DND-41 (cell line): ENCODE results near the gene CHD9.

Source experiments
- EZH2 ChIP-seq: IDR thresholded peaks from 3 replicates; pipeline ENCODE4 v1.6.1; 2012; ENCODE audit warnings: borderline replicate concordance, low read depth, mild to moderate bottlenecking, moderate library complexity, low read length, inconsistent platforms; ENCODE audit not compliant: severe bottlenecking
- TF ChIP-seq, protein P1 (sequence below): IDR thresholded peaks from 2 replicates; pipeline ENCODE4 v1.5.1; 2012; ENCODE audit warnings: borderline replicate concordance, low read length, moderate library complexity, mild to moderate bottlenecking; ENCODE audit not compliant: poor library complexity, severe bottlenecking; ENCODE audit errors: extremely low read depth

DNA sequence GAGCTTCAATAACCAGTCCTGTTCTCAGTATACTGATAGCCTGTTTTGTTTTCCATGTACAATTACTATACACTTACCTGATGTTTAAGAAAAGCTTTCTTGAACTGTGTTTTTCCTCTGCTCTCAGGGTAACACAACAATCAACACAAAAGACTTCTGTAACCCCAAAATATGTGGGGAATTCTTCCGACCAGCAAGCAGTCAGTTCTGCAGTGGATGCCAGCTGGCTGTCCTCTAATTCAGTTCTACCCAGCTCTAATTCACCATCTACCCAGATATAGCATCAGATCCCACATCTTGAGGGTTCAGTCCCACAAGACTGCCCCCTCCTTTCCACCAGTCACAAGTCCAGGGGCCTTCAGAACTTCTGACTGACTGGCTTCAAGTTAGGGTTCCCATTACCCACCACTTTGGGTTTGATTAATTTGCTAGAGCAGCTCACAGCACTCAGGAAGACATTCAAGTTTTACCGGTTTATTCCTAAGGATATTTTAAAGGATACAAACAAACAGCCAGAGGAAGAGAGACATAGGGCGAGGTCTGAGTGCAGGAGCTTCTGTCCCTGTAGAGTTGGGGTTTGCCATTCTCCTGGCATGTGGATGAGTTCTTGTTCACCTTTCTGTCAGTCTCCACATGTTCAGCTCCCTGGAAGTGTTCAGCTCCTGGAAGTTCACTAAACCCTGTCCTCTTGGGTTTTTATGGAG, 178.2 kb downstream of the CHD9 start:
- no peak for TF ChIP-seq EZH2
- TF ChIP-seq, protein P1, sequence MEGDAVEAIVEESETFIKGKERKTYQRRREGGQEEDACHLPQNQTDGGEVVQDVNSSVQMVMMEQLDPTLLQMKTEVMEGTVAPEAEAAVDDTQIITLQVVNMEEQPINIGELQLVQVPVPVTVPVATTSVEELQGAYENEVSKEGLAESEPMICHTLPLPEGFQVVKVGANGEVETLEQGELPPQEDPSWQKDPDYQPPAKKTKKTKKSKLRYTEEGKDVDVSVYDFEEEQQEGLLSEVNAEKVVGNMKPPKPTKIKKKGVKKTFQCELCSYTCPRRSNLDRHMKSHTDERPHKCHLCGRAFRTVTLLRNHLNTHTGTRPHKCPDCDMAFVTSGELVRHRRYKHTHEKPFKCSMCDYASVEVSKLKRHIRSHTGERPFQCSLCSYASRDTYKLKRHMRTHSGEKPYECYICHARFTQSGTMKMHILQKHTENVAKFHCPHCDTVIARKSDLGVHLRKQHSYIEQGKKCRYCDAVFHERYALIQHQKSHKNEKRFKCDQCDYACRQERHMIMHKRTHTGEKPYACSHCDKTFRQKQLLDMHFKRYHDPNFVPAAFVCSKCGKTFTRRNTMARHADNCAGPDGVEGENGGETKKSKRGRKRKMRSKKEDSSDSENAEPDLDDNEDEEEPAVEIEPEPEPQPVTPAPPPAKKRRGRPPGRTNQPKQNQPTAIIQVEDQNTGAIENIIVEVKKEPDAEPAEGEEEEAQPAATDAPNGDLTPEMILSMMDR, result no peak
